ENCODE data around the gene PSMG2.

The PSMG2 gene

GRCh38 chr18:12765586-12765985 lies 62.7 kb downstream of the PSMG2 start:
- DNase-seq (ENCODE audit: low read depth, low spot score): no peak

DNA sequence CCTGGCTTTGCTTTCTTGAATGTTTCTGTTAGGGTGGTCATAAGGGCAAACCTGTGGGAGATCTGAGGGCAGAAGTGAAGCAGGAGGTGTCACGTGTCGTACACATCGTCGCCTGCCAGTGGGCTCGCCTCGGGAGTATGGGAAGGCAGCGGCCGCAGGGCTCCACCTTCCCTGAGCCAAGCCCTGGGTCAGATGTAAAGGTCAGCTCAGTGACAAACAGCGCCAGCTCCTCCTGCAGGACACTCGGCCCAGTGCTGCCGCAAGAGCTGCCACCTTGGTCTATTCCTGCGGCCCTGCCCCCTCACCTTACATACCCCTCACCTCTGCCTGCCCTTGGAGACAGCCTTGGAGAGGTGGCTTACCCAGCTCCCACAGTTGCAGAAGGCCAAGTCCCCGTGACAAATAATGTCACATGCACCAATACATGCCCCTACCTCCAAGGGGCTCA lies 64.2 kb downstream of the PSMG2 start:
- DNase-seq (ENCODE audit: low read depth, low spot score): no peak

DNA sequence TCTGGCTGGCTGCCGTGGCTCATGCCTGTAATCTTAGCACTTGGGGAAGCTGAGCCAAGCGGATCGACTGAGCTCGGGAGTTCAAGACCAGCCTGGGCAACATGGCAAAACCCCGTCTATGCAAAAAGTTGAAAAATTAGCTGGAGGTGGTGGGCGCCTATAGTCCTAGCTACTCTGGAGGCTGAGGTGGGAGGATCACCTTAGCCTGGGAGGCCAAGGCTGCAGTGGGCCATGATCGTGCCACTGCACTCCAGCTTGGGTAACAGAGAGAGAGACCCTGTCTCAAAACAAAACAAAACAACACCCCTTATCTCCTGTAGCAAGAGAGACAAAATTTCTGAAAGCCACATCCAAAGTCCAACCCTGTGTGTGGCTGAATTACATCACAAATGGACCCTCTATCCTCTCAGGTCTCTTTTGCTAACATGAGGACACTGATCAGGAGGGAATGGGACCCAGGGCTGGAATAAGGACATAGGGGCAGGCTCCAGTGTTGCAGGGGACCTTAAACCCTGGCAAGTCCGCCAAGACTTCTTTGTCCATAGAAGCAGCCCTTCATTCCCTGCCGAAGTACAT lies 64.8 kb downstream of the PSMG2 start:
- DNase-seq (ENCODE audit: low read depth, low spot score): no peak

- DNase-seq (ENCODE audit: low read depth, low spot score): no peak
Measured at GRCh38 chr18:12768625-12769024, 65.8 kb downstream of the PSMG2 start.

DNA sequence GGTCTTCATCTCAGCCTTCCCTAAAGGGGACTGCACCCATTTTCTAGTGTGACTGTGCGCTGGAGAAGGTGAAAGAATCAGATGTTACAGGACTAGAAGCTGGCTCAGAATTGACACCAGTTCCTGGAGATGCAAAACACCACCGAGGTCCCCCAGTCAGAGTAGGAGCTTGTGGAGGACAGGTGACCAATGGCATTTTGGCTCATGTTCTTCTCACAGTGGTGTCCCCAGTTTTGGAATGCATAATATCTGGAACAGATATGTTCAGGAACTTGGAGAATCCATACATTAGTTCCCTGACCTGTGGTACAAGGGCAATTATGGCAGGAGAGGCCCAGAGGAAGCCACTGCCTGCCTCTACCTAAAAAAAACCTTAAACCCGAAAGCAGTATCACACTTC lies 66.3 kb downstream of the PSMG2 start:
- no peak for DNase-seq (ENCODE audit: low read depth, low spot score)

GRCh38 chr18:12769644-12770440 lies 67.0 kb downstream of the PSMG2 start:
- no peak for DNase-seq (ENCODE audit: low read depth, low spot score)

- no peak for DNase-seq (ENCODE audit: low read depth, low spot score)
Measured at GRCh38 chr18:12770469-12771219, 67.8 kb downstream of the PSMG2 start.

DNA sequence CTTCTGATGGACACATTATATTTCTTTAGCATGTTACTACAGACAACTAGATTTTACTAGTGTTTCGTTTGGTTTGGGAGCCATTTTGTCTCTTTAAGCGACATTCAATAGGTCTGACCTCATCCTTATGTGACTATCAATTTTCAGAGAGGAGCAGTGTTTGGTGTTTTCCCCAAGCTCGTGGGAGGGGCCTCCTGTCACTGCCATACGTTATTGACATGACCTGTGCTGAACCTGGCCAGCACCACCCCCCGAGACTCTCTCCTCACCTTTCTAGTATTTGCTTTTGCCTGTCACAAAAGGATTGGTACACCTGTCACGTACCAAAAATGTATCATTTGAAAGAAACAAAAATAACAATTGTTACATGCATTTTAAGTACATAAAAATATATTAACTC lies 69.3 kb downstream of the PSMG2 start:
- no peak for DNase-seq (ENCODE audit: low read depth, low spot score)

GRCh38 chr18:12773369-12773768 lies 70.5 kb downstream of the PSMG2 start:
- no peak for DNase-seq (ENCODE audit: low read depth, low spot score)

DNA sequence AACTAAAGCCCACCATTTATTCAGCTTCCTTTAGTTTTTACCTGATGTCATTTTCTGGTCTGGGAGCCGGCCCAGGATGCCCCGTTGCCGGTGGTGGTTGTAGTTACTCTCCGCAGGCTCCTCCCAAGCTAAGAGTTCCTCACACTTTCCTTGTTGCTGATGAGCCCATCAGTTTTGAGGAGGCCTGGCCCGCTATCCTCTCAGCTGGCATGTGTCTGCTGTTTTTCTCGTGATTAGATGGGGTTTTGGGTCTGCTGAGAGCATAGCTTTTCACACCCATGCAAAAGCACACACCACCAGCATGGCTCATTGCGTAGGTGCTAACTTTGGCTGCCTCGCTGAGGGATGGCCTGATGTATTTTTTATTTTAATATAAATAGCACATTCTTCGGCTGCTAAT lies 72.1 kb downstream of the PSMG2 start:
- DNase-seq (ENCODE audit: low read depth, low spot score): no peak
